Measurements from ENCODE around the gene IKBIP.

Gene IKBIP, protein sequence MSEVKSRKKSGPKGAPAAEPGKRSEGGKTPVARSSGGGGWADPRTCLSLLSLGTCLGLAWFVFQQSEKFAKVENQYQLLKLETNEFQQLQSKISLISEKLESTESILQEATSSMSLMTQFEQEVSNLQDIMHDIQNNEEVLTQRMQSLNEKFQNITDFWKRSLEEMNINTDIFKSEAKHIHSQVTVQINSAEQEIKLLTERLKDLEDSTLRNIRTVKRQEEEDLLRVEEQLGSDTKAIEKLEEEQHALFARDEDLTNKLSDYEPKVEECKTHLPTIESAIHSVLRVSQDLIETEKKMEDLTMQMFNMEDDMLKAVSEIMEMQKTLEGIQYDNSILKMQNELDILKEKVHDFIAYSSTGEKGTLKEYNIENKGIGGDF

DNA sequence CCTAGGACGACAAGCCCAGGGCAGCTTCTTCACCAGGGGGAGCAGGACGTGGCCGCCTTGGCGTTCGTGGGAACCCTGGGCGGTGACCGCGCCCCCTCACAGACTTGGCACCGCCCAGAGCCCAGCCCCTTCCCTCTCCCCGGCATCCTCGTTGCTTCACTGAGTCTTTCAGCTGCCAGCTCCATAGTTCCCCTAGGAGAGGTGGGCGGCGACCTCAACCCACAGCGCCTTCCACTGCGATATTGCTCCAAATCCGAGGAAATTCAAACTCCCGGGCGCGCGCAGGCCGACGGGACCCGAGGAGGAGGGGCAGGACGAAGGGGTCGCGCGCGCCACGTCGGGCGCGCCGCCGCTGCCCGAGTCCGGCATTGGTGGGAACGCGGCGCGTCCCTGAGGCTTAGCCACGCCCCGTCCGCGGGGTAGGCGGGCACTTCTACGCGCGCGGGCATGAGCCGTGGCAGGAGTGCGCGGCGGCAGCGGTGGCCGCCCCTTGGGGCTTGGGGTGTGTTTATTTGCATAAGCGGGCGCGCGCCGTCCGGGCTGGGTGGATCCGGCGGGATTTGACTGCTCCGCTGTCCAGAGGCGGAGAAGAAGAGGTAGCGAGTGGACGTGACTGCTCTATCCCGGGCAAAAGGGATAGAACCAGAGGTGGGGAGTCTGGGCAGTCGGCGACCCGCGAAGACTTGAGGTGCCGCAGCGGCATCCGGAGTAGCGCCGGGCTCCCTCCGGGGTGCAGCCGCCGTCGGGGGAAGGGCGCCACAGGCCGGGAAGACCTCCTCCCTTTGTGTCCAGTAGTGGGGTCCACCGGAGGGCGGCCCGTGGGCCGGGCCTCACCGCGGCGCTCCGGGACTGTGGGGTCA is at the start of gene IKBIP, which contains the start of gene APAF1:
TSS of gene IKBIP (minus strand) at position 77 of the 860 bp plus-strand sequence. CDS start 87 bp downstream, outside the sequence.
TSS of gene APAF1 (plus strand) at position 579 of the 860 bp plus-strand sequence. CDS start 3,070 bp downstream, outside the sequence.
- no peaks in the 10 kb centered on the region for H4K20me1 ChIP-seq (ENCODE audit: low read depth, low read length)
- no peaks in the 10 kb centered on the region for H3K9me3 ChIP-seq (ENCODE audit: insufficient read depth, low read length)
- H3K79me2 ChIP-seq (ENCODE audit: insufficient read depth, low read length): peaks cover 67% of the 10 kb centered on the region
- peak within 1 kb of the TSS; percentile 95 for H3K9ac ChIP-seq (ENCODE audit: low read length)
- peaks cover 10% of the 10 kb centered on the region; the same call in 1 of the 2 replicates for H3F3A ChIP-seq (ENCODE audit: insufficient read depth)
- peaks cover 18% of the 10 kb centered on the region; the same call in 1 of the 2 replicates for H3K36me3 ChIP-seq (ENCODE audit: low read length)
- H3K27me3 ChIP-seq (ENCODE audit: low read length): no peaks in the 10 kb centered on the region
- peak within 1 kb of the TSS; percentile 96 for H3K4me3 ChIP-seq (ENCODE audit: insufficient read depth, low read length, poor library complexity, severe bottlenecking)
- peak within 1 kb of the TSS; percentile 88 for H3K27ac ChIP-seq (ENCODE audit: low read depth, low read length)
- TF ChIP-seq, protein P1, sequence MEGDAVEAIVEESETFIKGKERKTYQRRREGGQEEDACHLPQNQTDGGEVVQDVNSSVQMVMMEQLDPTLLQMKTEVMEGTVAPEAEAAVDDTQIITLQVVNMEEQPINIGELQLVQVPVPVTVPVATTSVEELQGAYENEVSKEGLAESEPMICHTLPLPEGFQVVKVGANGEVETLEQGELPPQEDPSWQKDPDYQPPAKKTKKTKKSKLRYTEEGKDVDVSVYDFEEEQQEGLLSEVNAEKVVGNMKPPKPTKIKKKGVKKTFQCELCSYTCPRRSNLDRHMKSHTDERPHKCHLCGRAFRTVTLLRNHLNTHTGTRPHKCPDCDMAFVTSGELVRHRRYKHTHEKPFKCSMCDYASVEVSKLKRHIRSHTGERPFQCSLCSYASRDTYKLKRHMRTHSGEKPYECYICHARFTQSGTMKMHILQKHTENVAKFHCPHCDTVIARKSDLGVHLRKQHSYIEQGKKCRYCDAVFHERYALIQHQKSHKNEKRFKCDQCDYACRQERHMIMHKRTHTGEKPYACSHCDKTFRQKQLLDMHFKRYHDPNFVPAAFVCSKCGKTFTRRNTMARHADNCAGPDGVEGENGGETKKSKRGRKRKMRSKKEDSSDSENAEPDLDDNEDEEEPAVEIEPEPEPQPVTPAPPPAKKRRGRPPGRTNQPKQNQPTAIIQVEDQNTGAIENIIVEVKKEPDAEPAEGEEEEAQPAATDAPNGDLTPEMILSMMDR (IDR thresholded peaks at IDR 0.05; ENCODE audit: insufficient read depth, low read length, poor library complexity, severe bottlenecking): no peak
- no peak for TF ChIP-seq EZH2phosphoT487 (conservative IDR thresholded peaks at IDR 0.05; ENCODE audit: low read length)
- peak within 1 kb of the TSS; percentile 80 for H2AFZ ChIP-seq (ENCODE audit: low read depth, low read length, severe bottlenecking)
- peak within 1 kb of the TSS; percentile 94 for H3K4me2 ChIP-seq (ENCODE audit: low read depth, low read length, poor library complexity, severe bottlenecking)
- H3K9me2 ChIP-seq (replicated peaks; ENCODE audit: insufficient read depth, low read length): no peaks in the 10 kb centered on the region

DNA sequence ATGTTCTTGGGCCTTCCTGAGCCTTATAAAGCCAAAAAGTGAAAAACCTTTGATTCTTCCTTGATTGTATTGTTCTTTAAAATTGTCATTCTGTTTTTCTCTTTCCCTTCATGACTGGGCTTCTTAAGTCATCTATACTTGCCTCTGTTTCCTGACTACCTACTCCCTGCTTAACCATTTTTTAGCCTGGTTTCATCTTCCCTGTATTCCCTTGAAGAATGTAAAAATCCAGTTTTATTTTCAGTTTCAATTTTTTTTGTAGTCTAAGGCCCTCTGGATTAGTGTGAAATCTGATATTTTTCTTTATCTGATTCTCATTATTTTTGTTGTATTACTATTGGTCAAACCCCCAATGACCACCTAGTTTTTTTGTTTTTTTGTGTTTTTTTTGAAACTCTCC is 46.8 kb upstream of the IKBIP start:
- no peaks in the 10 kb centered on the region for H3K79me2 ChIP-seq (ENCODE audit: insufficient read depth, low read length)
- H3K9me3 ChIP-seq (ENCODE audit: insufficient read depth, low read length): no peaks in the 10 kb centered on the region
- no peak overlapping the region for H3K9ac ChIP-seq (ENCODE audit: low read length)
- peaks cover 7% of the 10 kb centered on the region; the same call in 1 of the 2 replicates for H3K36me3 ChIP-seq (ENCODE audit: low read length)
- no peak overlapping the region for H2AFZ ChIP-seq (ENCODE audit: low read depth, low read length, severe bottlenecking)
- no peak overlapping the region for H3K4me3 ChIP-seq (ENCODE audit: insufficient read depth, low read length, poor library complexity, severe bottlenecking)
- no peak for TF ChIP-seq EZH2phosphoT487 (conservative IDR thresholded peaks at IDR 0.05; ENCODE audit: low read length)
- TF ChIP-seq, protein P1 (IDR thresholded peaks at IDR 0.05; ENCODE audit: insufficient read depth, low read length, poor library complexity, severe bottlenecking): no peak
- H3F3A ChIP-seq (ENCODE audit: insufficient read depth): no peaks in the 10 kb centered on the region
- H3K4me2 ChIP-seq (ENCODE audit: low read depth, low read length, poor library complexity, severe bottlenecking): no peak overlapping the region
- no peaks in the 10 kb centered on the region for H3K27me3 ChIP-seq (ENCODE audit: low read length)
- no peaks in the 10 kb centered on the region for H4K20me1 ChIP-seq (ENCODE audit: low read depth, low read length)
- no peaks in the 10 kb centered on the region for H3K9me2 ChIP-seq (replicated peaks; ENCODE audit: insufficient read depth, low read length)
- no peak overlapping the region for H3K27ac ChIP-seq (ENCODE audit: low read depth, low read length)

DNA sequence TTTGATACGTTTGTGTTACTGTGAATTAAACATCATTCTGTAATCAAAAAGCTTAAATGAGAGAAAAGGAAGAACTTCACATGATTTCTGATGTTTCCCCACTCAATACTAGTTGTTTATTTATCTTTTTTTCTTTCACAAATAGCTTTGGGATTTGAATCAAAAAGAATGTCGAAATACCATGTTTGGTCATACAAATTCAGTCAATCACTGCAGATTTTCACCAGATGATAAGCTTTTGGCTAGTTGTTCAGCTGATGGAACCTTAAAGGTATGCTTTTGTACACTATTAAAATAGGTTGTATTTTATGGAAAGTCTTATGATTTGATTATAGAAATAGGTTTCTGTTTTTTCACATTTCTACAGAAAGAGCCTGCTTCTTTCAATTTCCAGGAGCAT is 42.0 kb upstream of the IKBIP start:
- Histone ChIP-seq H3K27ac (ENCODE audit: low read depth, low read length) (no peak overlapping the region), H2AFZ (ENCODE audit: low read depth, low read length, severe bottlenecking) (no peak overlapping the region), H3K36me3 (ENCODE audit: low read length) (peaks cover 13% of the 10 kb centered on the region), H3K9me2 (replicated peaks; ENCODE audit: insufficient read depth, low read length) (no peaks in the 10 kb centered on the region), H3K9ac (ENCODE audit: low read length) (no peak overlapping the region), H3K27me3 (ENCODE audit: low read length) (no peaks in the 10 kb centered on the region), H3K9me3 (ENCODE audit: insufficient read depth, low read length) (no peaks in the 10 kb centered on the region), H3K4me2 (ENCODE audit: low read depth, low read length, poor library complexity, severe bottlenecking) (no peak overlapping the region), H4K20me1 (ENCODE audit: low read depth, low read length) (no peaks in the 10 kb centered on the region), H3F3A (ENCODE audit: insufficient read depth) (no peaks in the 10 kb centered on the region), H3K4me3 (ENCODE audit: insufficient read depth, low read length, poor library complexity, severe bottlenecking) (no peak overlapping the region), H3K79me2 (ENCODE audit: insufficient read depth, low read length) (no peaks in the 10 kb centered on the region)
- no peak for TF ChIP-seq EZH2phosphoT487 (conservative IDR thresholded peaks at IDR 0.05; ENCODE audit: low read length)
- TF ChIP-seq, protein P1 (IDR thresholded peaks at IDR 0.05; ENCODE audit: insufficient read depth, low read length, poor library complexity, severe bottlenecking): no peak
